BLaER1 (cell line): ENCODE results near the gene RNF114.

Experiments
- H3K27ac ChIP-seq: shearing (Covaris generic); formaldehyde crosslinking; 2 replicates; pipeline ENCODE4 v1.8.1; 2022
- H3K27me3 ChIP-seq: shearing (Covaris generic); formaldehyde crosslinking; 2 replicates; pipeline ENCODE4 v1.8.1; 2022
- H3K36me3 ChIP-seq: shearing (Covaris generic); formaldehyde crosslinking; 2 replicates; pipeline ENCODE4 v1.8.1; 2022
- H3K4me1 ChIP-seq: shearing (Covaris generic); formaldehyde crosslinking; 2 replicates; pipeline ENCODE4 v1.8.1; 2022
- H3K4me2 ChIP-seq: shearing (Covaris generic); formaldehyde crosslinking; 2 replicates; pipeline ENCODE4 v1.8.1; 2022
- H3K4me3 ChIP-seq: shearing (Covaris generic); formaldehyde crosslinking; 2 replicates; pipeline ENCODE4 v1.8.1; 2022
- H3K9ac ChIP-seq: shearing (Covaris generic); formaldehyde crosslinking; 2 replicates; pipeline ENCODE4 v1.8.1; 2022
- H3K9me3 ChIP-seq: shearing (Covaris generic); formaldehyde crosslinking; 2 replicates; pipeline ENCODE4 v1.8.1; 2022
- H4K20me1 ChIP-seq: shearing (Covaris generic); formaldehyde crosslinking; 2 replicates; pipeline ENCODE4 v1.8.1; 2022
- Cebpa-rat ChIP-seq: shearing (Covaris generic); IDR thresholded peaks from 2 replicates; pipeline ENCODE4 v1.8.1; 2022

Gene RNF114

DNA sequence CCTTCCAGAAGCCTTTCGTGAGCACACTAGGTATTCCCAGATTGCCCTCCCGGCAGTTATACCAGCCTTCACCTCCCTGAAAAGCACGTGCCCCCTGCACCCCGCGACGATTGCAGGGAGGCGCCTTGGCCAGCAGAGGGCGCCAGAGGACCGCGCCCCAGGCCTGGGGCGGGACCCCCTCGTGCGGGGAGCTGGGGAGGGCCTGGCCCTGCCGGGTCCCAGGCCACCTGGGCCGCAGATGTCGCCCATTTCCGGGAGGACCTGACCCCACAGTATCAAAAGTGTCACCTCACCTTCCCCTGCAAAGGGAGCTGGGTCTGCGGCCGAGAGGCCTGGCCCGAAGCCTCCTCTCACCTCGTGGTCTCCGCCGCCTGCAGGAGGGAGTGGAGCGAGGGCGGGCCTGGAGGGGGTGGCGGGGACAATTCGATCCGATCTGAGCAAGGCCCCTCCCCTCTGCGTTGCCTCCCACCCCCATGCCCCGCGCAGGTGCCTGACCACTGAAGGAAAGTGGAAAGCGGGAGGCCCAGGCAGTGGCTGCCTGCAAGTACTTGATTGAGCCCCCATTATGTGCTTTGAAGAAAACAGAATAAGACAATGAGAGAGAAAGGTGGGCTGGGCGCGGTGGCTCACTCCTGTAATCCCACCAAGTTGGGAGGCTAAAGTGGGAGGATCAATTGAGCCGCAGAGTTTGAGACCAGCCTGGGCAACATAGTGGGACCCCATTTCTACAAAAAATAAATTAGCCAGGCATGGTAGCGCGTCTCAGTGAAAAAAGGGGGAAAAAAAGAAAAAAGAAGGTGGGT is 43.0 kb downstream of the RNF114 start:
- H4K20me1 ChIP-seq = peaks cover 6% of the 10 kb centered on the region; the same call in 1 of the 2 replicates
- peak overlapping the region; percentile 61; the same call in 1 of the 2 replicates for H3K9ac ChIP-seq
- no peaks in the 10 kb centered on the region for H3K27me3 ChIP-seq
- peak overlapping the region; percentile 53; the same call in 1 of the 2 replicates for H3K27ac ChIP-seq
- H3K4me3 ChIP-seq = peak overlapping the region; percentile 57
- H3K4me1 ChIP-seq = peaks cover 48% of the 10 kb centered on the region
- H3K9me3 ChIP-seq = no peaks in the 10 kb centered on the region
- H3K36me3 ChIP-seq = peaks cover 6% of the 10 kb centered on the region
- peak overlapping the region; percentile 97 for H3K4me2 ChIP-seq
- TF ChIP-seq Cebpa-rat = no peak

DNA sequence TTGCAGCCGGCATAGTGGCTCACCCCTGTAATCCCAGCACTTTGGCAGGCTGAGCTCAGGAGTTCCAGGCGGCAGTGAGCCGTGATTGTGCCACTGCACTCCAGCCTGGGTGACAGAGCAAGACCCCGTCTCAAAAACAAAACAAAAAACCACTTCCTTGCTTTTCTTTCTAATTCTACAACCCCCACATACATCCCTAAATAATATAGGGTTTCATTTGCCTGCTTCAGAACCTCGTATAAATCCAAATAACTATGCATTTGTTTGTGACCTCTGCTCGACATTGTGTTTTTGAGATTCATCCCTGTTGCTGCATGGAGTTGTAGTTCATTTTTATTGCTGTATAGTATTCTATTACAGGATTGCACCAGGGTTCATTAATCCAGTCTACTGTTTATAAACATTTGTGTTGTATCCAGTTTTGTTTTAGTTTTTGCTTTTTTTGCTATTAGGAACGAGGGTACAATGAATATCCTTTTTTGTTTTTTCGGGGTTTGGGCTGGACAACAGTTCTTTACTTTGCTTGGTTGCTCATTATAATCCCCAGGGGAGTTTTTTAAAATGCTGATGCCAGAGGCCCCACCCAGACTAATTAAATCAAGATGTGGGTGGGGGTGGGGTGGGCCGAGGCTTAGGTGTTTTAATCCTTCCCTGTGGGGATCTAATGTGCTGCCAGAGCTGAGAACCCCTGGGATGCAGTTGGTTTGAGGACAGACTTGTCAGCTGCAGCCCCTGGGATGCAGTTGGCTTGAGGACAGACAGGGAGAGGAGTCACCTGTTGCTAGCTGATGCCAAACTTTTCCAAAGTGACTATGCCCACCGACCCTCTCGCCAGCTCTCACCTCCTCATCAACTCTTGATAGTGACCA is 44.2 kb downstream of the RNF114 start:
- Histone ChIP-seq H3K9me3 (no peaks in the 10 kb centered on the region), H3K9ac (no peak overlapping the region), H3K27ac (peak overlapping the region; percentile 93; the same call in 1 of the 2 replicates), H3K27me3 (no peaks in the 10 kb centered on the region), H3K4me3 (no peak overlapping the region), H3K36me3 (peaks cover 16% of the 10 kb centered on the region), H3K4me1 (peaks cover 60% of the 10 kb centered on the region), H4K20me1 (peaks cover 16% of the 10 kb centered on the region; the same call in 1 of the 2 replicates), H3K4me2 (peak overlapping the region; percentile 97)
- TF ChIP-seq Cebpa-rat = no peak

DNA sequence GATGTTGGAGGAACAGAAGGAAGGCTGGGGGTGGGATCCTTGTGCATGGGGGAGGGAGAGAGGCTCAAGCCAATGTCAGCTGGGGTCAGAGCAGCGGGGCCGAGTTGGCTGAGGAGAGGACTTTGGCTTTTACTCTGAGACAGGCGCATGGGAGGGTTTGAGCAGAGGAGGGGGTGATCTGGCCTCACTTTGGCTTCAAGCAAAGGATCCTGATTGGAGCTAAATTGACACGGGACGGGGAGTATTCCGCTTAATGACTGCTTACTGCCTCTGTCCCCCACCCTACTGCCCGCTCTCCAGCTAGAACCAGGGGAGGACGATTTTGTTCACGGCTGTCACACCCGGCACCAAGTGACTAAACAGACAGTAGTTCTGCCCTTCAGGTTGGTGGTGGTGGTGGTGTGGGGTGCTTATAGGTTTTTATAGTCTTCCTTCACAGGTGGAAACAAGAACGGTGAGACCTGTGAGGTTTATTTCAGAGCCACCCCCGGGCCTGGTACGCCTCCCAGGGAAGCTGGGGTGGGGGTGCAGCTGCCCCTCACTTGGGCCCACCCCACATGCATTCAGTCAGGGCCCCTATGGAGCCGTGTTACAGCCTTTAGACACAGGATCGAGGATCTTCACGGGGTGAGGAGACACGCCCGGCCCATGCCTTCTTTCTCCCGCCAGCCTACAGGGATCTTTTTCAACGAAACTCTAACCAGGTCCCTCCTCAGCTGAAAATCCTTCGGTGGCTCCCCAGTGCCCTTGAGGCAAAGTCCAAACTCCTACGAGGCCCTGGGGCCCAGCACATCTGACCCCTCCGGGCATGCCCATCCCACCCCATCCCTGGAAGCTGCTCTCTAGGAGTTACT is 45.2 kb downstream of the RNF114 start:
- peaks cover 70% of the 10 kb centered on the region for H3K4me1 ChIP-seq
- no peaks in the 10 kb centered on the region for H3K27me3 ChIP-seq
- peaks cover 16% of the 10 kb centered on the region for H3K36me3 ChIP-seq
- H3K27ac ChIP-seq = peak overlapping the region; percentile 93
- peak overlapping the region; percentile 64 for H3K4me3 ChIP-seq
- TF ChIP-seq Cebpa-rat = no peak
- H3K4me2 ChIP-seq = peak overlapping the region; percentile 97
- peaks cover 16% of the 10 kb centered on the region; the same call in 1 of the 2 replicates for H4K20me1 ChIP-seq
- H3K9ac ChIP-seq = peak overlapping the region; percentile 84
- no peaks in the 10 kb centered on the region for H3K9me3 ChIP-seq

DNA sequence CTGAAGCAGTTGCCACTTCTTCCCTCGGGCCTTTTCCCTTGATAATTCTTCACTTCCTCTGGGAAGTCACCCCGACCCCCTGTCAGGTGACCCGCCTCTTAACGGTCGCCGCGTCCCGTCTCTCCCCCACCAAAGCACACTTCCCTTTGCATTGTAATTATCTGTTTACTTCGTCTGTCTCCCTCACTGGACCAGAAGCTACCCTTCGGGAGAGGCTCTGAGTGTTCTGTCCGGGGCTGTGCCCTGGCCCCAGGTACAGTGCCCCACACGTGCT is 45.8 kb downstream of the RNF114 start:
- Histone ChIP-seq H3K9me3 (no peaks in the 10 kb centered on the region), H4K20me1 (peaks cover 21% of the 10 kb centered on the region; the same call in 1 of the 2 replicates), H3K4me3 (peak overlapping the region; percentile 64), H3K4me1 (peaks cover 76% of the 10 kb centered on the region), H3K27ac (peak overlapping the region; percentile 93), H3K4me2 (peak overlapping the region; percentile 97), H3K36me3 (peaks cover 20% of the 10 kb centered on the region), H3K9ac (peak overlapping the region; percentile 84), H3K27me3 (no peaks in the 10 kb centered on the region)
- no peak for TF ChIP-seq Cebpa-rat

DNA sequence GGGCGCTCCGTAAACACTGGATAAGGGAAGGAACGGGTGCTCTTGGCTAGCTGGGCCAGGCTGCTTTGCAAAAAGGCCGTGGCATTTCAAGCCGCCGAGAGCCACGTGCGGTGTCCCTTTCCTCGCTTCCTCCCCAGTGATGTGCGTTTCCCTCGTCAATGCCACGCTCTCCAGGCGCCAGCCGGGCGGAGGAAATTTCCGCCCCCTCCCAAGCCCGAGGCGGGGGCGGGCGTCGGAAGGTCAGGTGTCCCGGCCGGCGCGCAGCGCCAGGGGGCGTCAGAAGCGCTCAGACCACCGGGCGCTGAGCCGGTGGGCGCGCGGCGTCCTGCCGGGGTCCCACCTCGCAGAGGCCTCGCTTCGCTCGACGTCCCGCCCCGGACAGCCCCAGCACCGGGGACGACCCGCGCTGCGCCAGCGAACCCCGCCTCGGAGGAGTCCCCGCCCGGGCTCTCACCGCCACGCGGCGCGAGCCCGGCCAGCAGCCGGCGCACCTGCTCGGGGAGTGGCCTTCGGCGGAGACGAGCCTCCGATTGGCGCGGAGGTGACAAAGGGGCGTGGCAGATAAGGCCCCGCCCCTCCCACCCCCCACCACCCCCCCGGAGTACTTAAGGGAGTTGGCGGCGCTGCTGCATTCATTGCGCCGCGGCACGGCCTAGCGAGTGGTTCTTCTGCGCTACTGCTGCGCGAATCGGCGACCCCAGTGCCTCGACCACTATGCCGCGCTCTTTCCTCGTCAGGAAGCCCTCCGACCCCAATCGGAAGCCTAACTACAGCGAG is 46.3 kb downstream of the RNF114 start, which contains the start of gene SNAI1:
Gene SNAI1, plus strand, starts transcription at position 635 of the 777 bp plus-strand sequence. Its CDS starts 80 bp downstream, at position 715.
- Histone ChIP-seq H4K20me1 (peaks cover 27% of the 10 kb centered on the region; the same call in 1 of the 2 replicates), H3K9me3 (no peaks in the 10 kb centered on the region), H3K4me3 (peak within 1 kb of the TSS; percentile 78), H3K36me3 (peaks cover 25% of the 10 kb centered on the region), H3K4me1 (peaks cover 78% of the 10 kb centered on the region), H3K27me3 (no peaks in the 10 kb centered on the region), H3K27ac (peak within 1 kb of the TSS; percentile 93), H3K9ac (peak within 1 kb of the TSS; percentile 94), H3K4me2 (peak within 1 kb of the TSS; percentile 97)
- TF ChIP-seq Cebpa-rat = no peak

DNA sequence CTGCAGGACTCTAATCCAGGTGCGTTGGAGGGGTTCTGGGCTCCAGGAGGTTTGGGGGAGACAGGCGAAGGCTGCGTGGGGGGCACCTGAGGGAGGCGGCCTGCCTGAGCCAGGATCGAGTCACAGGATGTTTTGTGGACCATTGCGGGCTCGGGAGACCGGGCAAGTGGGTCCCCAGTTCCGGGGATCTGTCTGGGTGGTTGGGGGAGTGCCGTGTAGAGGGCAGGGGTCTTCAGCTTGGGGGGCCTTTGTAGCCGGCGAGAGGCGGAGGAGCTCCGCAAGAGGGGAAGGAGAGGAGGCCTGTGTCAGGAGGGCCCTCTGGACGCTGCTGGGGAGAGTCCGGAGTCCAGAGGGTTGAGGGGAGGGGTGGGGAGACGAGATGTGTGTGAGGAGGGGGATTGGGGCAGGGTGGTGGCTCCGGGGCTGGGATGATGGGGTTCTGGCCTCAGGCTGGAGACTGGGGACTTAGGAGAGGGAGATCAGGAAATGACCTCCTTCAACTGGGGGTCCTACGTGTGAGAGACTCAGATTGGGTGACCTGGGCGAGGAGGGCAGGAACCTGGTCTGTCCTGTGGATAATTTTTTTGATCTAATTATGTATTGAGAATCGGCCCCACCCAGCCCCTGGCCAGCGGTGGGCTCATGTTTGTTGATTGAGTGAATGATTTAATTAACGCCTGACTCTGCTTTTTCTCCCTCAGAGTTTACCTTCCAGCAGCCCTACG is 47.1 kb downstream of the RNF114 start:
- no peak for TF ChIP-seq Cebpa-rat
- peak overlapping the region; percentile 97 for H3K4me2 ChIP-seq
- no peaks in the 10 kb centered on the region for H3K27me3 ChIP-seq
- peaks cover 85% of the 10 kb centered on the region for H3K4me1 ChIP-seq
- H3K9me3 ChIP-seq = no peaks in the 10 kb centered on the region
- peak overlapping the region; percentile 94 for H3K9ac ChIP-seq
- peak overlapping the region; percentile 78 for H3K4me3 ChIP-seq
- H3K27ac ChIP-seq = peak overlapping the region; percentile 90
- H4K20me1 ChIP-seq = peaks cover 33% of the 10 kb centered on the region; the same call in 1 of the 2 replicates
- H3K36me3 ChIP-seq = peaks cover 33% of the 10 kb centered on the region

DNA sequence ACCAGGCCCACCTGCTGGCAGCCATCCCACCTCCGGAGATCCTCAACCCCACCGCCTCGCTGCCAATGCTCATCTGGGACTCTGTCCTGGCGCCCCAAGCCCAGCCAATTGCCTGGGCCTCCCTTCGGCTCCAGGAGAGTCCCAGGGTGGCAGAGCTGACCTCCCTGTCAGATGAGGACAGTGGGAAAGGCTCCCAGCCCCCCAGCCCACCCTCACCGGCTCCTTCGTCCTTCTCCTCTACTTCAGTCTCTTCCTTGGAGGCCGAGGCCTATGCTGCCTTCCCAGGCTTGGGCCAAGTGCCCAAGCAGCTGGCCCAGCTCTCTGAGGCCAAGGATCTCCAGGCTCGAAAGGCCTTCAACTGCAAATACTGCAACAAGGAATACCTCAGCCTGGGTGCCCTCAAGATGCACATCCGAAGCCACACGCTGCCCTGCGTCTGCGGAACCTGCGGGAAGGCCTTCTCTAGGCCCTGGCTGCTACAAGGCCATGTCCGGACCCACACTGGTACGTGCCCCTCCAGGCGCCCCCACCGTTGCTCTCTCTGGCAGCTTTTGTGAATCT is 47.7 kb downstream of the RNF114 start:
- peaks cover 88% of the 10 kb centered on the region for H3K4me1 ChIP-seq
- H3K9me3 ChIP-seq = no peaks in the 10 kb centered on the region
- H3K36me3 ChIP-seq = peaks cover 36% of the 10 kb centered on the region
- H3K4me3 ChIP-seq = peak overlapping the region; percentile 78
- peak overlapping the region; percentile 97 for H3K4me2 ChIP-seq
- H4K20me1 ChIP-seq = peaks cover 33% of the 10 kb centered on the region; the same call in 1 of the 2 replicates
- H3K27me3 ChIP-seq = no peaks in the 10 kb centered on the region
- TF ChIP-seq Cebpa-rat = no peak
- peak overlapping the region; percentile 94 for H3K9ac ChIP-seq
- H3K27ac ChIP-seq = peak overlapping the region; percentile 90; the same call in 1 of the 2 replicates
